ENCODE results near the gene TNFRSF13B.
"Not testable (repeated sequence)": the region's sequence is repeated elsewhere in the genome, so short reads cannot be mapped to it uniquely, and the experiment has no call there.

GRCh38 chr17:16961022-16961421 lies 10.9 kb downstream of the TNFRSF13B start:
- TF ChIP-seq, protein P1, sequence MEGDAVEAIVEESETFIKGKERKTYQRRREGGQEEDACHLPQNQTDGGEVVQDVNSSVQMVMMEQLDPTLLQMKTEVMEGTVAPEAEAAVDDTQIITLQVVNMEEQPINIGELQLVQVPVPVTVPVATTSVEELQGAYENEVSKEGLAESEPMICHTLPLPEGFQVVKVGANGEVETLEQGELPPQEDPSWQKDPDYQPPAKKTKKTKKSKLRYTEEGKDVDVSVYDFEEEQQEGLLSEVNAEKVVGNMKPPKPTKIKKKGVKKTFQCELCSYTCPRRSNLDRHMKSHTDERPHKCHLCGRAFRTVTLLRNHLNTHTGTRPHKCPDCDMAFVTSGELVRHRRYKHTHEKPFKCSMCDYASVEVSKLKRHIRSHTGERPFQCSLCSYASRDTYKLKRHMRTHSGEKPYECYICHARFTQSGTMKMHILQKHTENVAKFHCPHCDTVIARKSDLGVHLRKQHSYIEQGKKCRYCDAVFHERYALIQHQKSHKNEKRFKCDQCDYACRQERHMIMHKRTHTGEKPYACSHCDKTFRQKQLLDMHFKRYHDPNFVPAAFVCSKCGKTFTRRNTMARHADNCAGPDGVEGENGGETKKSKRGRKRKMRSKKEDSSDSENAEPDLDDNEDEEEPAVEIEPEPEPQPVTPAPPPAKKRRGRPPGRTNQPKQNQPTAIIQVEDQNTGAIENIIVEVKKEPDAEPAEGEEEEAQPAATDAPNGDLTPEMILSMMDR (IDR thresholded peaks at IDR 0.05): not testable (repeated sequence)
- not testable (repeated sequence) for TF ChIP-seq EP300, POLR2AphosphoS5 (IDR thresholded peaks at IDR 0.05)
